Sigmoid colon (tissue), 7 donors: ENCODE data around the gene LRGUK. TPM values are rescaled to one million over a fixed set of nuclear protein-coding genes. Genes with fewer than 3 reads are reported as not detected.

Source experiments
- DNase-seq: peaks from one replicate; pipeline ENCODE4 v3.0.0-alpha.2; 2019
- H3K27ac ChIP-seq, 4 donors: fragments of 200-600 bp; sonication (generic); one replicate each; pipeline ENCODE4 v1.5.1; 2016 to 2019; ENCODE audit warnings: mild to moderate bottlenecking in 1 of 4
- H3K27me3 ChIP-seq, 3 donors: fragments of 200-600 bp; sonication (generic); one replicate each; pipeline ENCODE4 v1.5.1; 2019; ENCODE audit warnings: mild to moderate bottlenecking in 1 of 3
- H3K36me3 ChIP-seq, 4 donors: fragments of 200-600 bp; sonication (generic); one replicate each; pipeline ENCODE4 v1.5.1; 2016 to 2019
- H3K4me1 ChIP-seq, 4 donors: fragments of 200-600 bp; sonication (generic); one replicate each; pipeline ENCODE4 v1.5.1; 2017 to 2019
- H3K4me3 ChIP-seq, 4 donors: fragments of 200-600 bp; sonication (generic); one replicate each; pipeline ENCODE4 v1.5.1; 2017 to 2019; ENCODE audit warnings: mild to moderate bottlenecking in 2 of 4, moderate library complexity in 1 of 4
- H3K9me3 ChIP-seq, 4 donors: fragments of 200-600 bp in 3 of 4; sonication (generic) in 3 of 4; one replicate each; pipeline versions ENCODE4 v1.5.1 to v1.6.1; 2013 to 2019
- CTCF ChIP-seq, 4 experiments: fragments of 450-650 bp in 3 of 4; fragments of 200-600 bp in 1 of 4; IDR thresholded peaks; one replicate each; pipeline ENCODE4 v1.5.1; 2016 to 2019; ENCODE audit warnings: antibody characterized with exemption in 4 of 4, mild to moderate bottlenecking in 3 of 4, moderate library complexity in 2 of 4
- EP300 ChIP-seq, 4 donors: sonication (generic); formaldehyde crosslinking; IDR thresholded peaks; one replicate each; pipeline ENCODE4 v1.6.1; 2017; ENCODE audit warnings: antibody characterized with exemption in 4 of 4
- POLR2A ChIP-seq, 2 donors: fragments of 450-650 bp; IDR thresholded peaks; one replicate each; pipeline ENCODE4 v1.6.1; 2016; ENCODE audit warnings: antibody characterized with exemption in 2 of 2, mild to moderate bottlenecking in 2 of 2, moderate library complexity in 2 of 2
- POLR2AphosphoS5 ChIP-seq, 4 donors: sonication (generic); formaldehyde crosslinking; IDR thresholded peaks; one replicate each; pipeline ENCODE4 v1.6.1; 2017; ENCODE audit warnings: antibody characterized with exemption in 4 of 4
- WGBS, 2 donors: extraction: QIAGEN DNeasy Blood & Tissue Kit; methylation state at CpG; one replicate each; pipeline ENCODE4 v1.1.7; 2013; 5-methylcytosine and 5-hydroxymethylcytosine counted together
- intact Hi-C: fragments of 100-400 bp; cut with DNase I; formaldehyde crosslinking; loops from one replicate; pipeline ENCODE4 v1.15.1; 2023
- polyA plus RNA-seq, 3 donors: library from polyadenylated mRNA; stranded (reverse); fragments of 200-250 nt; gene quantifications; one replicate each; pipeline ENCODE4 v1.2.3, GENCODE V29; 2013
- total RNA-seq, 4 donors: library from RNA; depleted of rRNA; stranded (reverse); fragments of >200 nt; gene quantifications; one replicate each; pipeline ENCODE4 v1.1.0, GENCODE V29; 2016
- donor health status: healthy with polysubstance abuse.
- donor health status: Bipolar disorder and iron deficiency.
- donor health status: healthy.

Gene LRGUK
- total and polyA plus RNA-seq, 7 donors: 0.03 to 0.71 (median 0.33) TPM; not detected in 2

DNA sequence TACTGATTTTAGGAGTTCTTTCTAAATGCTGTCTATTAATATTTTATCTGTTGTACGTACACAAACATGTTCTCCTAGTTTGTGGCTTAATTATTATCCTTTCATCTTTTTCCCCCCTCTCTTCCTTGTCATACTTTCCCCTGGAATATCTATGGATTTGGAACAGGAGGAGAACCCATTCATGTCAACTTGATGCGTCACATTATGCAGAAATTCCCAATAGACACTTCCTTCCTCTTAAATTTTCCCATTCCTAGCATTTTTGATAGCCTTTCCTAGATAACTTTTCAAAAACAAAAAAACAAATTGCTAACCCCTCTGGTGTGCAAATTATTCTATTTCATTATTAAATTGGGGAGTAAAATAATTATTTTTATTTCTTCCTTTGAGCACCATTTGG lies 153.4 kb downstream of the LRGUK start:
- no peak overlapping the region for H3K27ac ChIP-seq
- no peak overlapping the region for H3K4me3 ChIP-seq
- intact Hi-C loops: no loop called here
- no peaks in the 10 kb centered on the region for H3K36me3 ChIP-seq
- no peaks in the 10 kb centered on the region for H3K9me3 ChIP-seq
- TF ChIP-seq POLR2AphosphoS5 (IDR thresholded peaks at IDR 0.05): no peak
- TF ChIP-seq POLR2A (IDR thresholded peaks at IDR 0.05): no peak
- TF ChIP-seq CTCF (IDR thresholded peaks at IDR 0.05): no peak
- no peak for TF ChIP-seq EP300 (IDR thresholded peaks at IDR 0.05)
- WGBS, 2 donors: 90 to 92% methylated on average over 2 of the region's 2 CpGs
- peaks cover 0 to 7% (median 0%) of the 10 kb centered on the region in 3 donors for H3K27me3 ChIP-seq
- H3K4me1 ChIP-seq: no peaks in the 10 kb centered on the region
- no peak for DNase-seq

DNA sequence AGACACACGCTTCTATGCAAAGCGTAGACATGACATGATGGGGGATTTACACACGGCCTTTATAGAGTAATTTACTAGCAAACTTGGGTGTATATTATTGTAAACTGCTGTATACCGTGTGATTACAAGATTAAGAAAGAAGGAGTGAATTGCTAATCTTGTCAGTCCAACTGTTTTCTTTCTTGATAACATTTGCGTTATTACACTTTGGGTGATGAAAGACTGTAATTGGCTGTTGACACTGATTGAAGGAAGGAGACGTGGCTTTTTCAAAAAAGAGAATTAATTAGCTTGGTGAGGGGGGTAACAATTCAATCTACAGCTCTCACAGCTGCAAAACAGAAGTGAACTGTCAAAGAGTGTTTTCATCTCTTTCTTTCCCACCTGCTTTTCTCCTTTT lies 156.9 kb downstream of the LRGUK start:
- TF ChIP-seq POLR2A (IDR thresholded peaks at IDR 0.05) (no peak), EP300 (IDR thresholded peaks at IDR 0.05) (no peak), POLR2AphosphoS5 (IDR thresholded peaks at IDR 0.05) (no peak), CTCF (IDR thresholded peaks at IDR 0.05) (no peak)
- Histone ChIP-seq H3K9me3 (no peaks in the 10 kb centered on the region), H3K36me3 (no peaks in the 10 kb centered on the region), H3K27me3 (peaks cover 0 to 7% (median 0%) of the 10 kb centered on the region in 3 donors), H3K4me1 (peaks cover 0 to 6% (median 0%) of the 10 kb centered on the region in 4 donors), H3K4me3 (no peak overlapping the region), H3K27ac (no peak overlapping the region)
- intact Hi-C loops: no loop called here
- no peak for DNase-seq
- WGBS, 2 donors: 61 to 73% methylated on average over 6 of the region's 6 CpGs

- intact Hi-C loops: no loop called here
- DNase-seq: no peak
- 74 to 92% methylated on average over 3 of the region's 3 CpGs for whole genome bisulfite sequencing, 2 donors
- Histone ChIP-seq H3K4me1 (peaks cover 0 to 15% (median 5%) of the 10 kb centered on the region in 4 donors), H3K36me3 (no peaks in the 10 kb centered on the region), H3K9me3 (no peaks in the 10 kb centered on the region), H3K4me3 (no peak overlapping the region), H3K27me3 (peaks cover 0 to 7% (median 0%) of the 10 kb centered on the region in 3 donors), H3K27ac (no peak overlapping the region)
- TF ChIP-seq CTCF (IDR thresholded peaks at IDR 0.05) (no peak), POLR2AphosphoS5 (IDR thresholded peaks at IDR 0.05) (no peak), EP300 (IDR thresholded peaks at IDR 0.05) (no peak), POLR2A (IDR thresholded peaks at IDR 0.05) (no peak)
Observed at GRCh38 chr7:134284952-134285351, 157.8 kb downstream of the LRGUK start.

DNA sequence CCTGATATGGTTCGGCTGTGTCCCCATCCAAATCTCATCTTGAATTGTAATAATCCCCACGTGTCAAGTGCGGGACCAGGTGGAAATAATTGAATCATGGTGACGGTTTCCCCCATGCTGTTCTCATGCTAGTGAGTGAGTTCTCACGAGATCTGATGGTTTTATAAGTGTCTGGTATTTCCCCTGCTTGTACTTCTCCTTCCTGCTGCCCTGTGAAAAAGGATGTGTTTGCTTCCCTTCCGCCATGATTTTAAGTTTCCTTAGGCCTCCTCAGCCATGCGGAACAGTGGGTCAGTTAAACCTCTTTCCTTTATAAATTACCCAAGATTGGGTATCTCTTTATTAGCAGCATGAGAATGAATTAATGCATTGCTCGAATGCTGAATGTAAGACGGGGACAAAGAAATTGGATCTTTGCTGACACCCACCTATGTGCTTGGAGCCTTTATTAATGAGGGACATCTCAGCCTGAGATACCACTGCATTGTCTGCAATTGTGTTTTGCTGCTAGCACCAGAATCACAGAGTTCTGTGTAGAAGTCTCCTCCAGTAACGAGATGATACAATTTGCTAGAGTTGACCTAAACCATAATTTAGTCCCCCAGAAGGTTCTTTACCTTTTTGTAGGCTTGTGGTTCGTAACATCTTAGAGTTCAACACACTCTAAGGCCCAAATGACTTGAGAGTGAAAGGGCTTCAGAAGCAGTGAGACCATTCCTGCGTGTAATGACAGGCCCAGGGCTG lies 160.9 kb downstream of the LRGUK start:
- no peak for DNase-seq
- intact Hi-C loops: no loop called here
- TF ChIP-seq POLR2A (IDR thresholded peaks at IDR 0.05) (no peak), CTCF (IDR thresholded peaks at IDR 0.05) (no peak), EP300 (IDR thresholded peaks at IDR 0.05) (no peak), POLR2AphosphoS5 (IDR thresholded peaks at IDR 0.05) (no peak)
- Histone ChIP-seq H3K9me3 (no peaks in the 10 kb centered on the region), H3K4me1 (peaks cover 0 to 22% (median 9%) of the 10 kb centered on the region in 4 donors), H3K27me3 (no peaks in the 10 kb centered on the region), H3K27ac (no peak overlapping the region), H3K36me3 (peaks cover 0 to 4% (median 0%) of the 10 kb centered on the region in 4 donors), H3K4me3 (no peak overlapping the region)
- WGBS, 2 donors: 82 to 92% methylated on average over 12 of the region's 12 CpGs
